NB4 (cell line): ENCODE results near the gene AJUBA.

ENCODE experiments used
- CTCF ChIP-seq: IDR thresholded peaks from one replicate; pipeline ENCODE4 v1.5.1; 2012; ENCODE audit warnings: low read depth, low read length
- MAX ChIP-seq: IDR thresholded peaks from 2 replicates; pipeline ENCODE4 v1.6.1; 2011; ENCODE audit warnings: low read depth, low read length
- MYC ChIP-seq: IDR thresholded peaks from 2 replicates; pipeline ENCODE4 v1.6.1; 2011; ENCODE audit warnings: low read depth, low read length
- POLR2A ChIP-seq: IDR thresholded peaks from 2 replicates; pipeline ENCODE4 v1.6.1; 2011; ENCODE audit warnings: mild to moderate bottlenecking; ENCODE audit not compliant: insufficient read length; ENCODE audit errors: extremely low read depth

- TF ChIP-seq CTCF = no peak
- TF ChIP-seq MAX = no peak
- TF ChIP-seq POLR2A = no peak
- no peak for TF ChIP-seq MYC
Observed at GRCh38 chr14:22926316-22926715, 56.0 kb downstream of the AJUBA start.
